HepG2 (cell line): ENCODE data around the gene RAD54L2. TPM values are rescaled to one million over a fixed set of nuclear protein-coding genes. Genes with fewer than 3 reads are reported as not detected.
A peak's percentile ranks its signal among the peaks of the same experiment; 100 is the strongest.

Source experiments
- AGO2 ChIP-seq: fragments of 200-400 bp; formaldehyde crosslinking; optimal IDR thresholded peaks from 2 replicates; pipeline ENCODE3; 2017; ENCODE audit warnings: mild to moderate bottlenecking, low read depth, low read length, moderate library complexity
- ASH2L ChIP-seq: fragments of 300-600, 200-600 bp; sonication (generic); IDR thresholded peaks from 2 replicates; pipeline ENCODE4 v1.7.0; 2017; ENCODE audit warnings: low read depth, mild to moderate bottlenecking, moderate library complexity, mixed read lengths, low read length; ENCODE audit not compliant: insufficient read length
- BRF2 ChIP-seq: sonication (generic); formaldehyde crosslinking; IDR thresholded peaks from 2 replicates; pipeline ENCODE4 v1.8.1; 2022; ENCODE audit warnings: mild to moderate bottlenecking, missing genetic modification reagents
- CENPT ChIP-seq: sonication (generic); formaldehyde crosslinking; IDR thresholded peaks from 2 replicates; pipeline ENCODE4 v1.8.0; 2022; ENCODE audit warnings: low read depth, mild to moderate bottlenecking, moderate library complexity, missing genetic modification reagents
- ELF1 ChIP-seq: sonication (generic); formaldehyde crosslinking; IDR thresholded peaks from 2 replicates; pipeline ENCODE4 v1.4.0; 2020; ENCODE audit warnings: missing genetic modification reagents
- HOXA7 ChIP-seq: sonication (generic); formaldehyde crosslinking; IDR thresholded peaks from 2 replicates; pipeline ENCODE4 v1.8.1; 2022; ENCODE audit warnings: mild to moderate bottlenecking, missing genetic modification reagents, moderate library complexity
- KAT2B ChIP-seq: fragments of 150-350 bp; IDR thresholded peaks from 2 replicates; pipeline ENCODE4 v1.6.1; 2014; ENCODE audit warnings: low read depth, low read length, borderline replicate concordance
- KDM2A ChIP-seq: sonication (generic); formaldehyde crosslinking; IDR thresholded peaks from 2 replicates; pipeline ENCODE4 v1.4.0; 2020; ENCODE audit warnings: low read depth, missing genetic modification reagents, borderline replicate concordance
- LBX2 ChIP-seq: sonication (generic); formaldehyde crosslinking; IDR thresholded peaks from 2 replicates; pipeline ENCODE4 v1.5.0; 2020; ENCODE audit warnings: missing genetic modification reagents, mild to moderate bottlenecking, borderline replicate concordance
- NKX3-1 ChIP-seq: sonication (generic); formaldehyde crosslinking; IDR thresholded peaks from 2 replicates; pipeline ENCODE4 v1.5.0; 2020; ENCODE audit warnings: missing genetic modification reagents
- RBFOX2 ChIP-seq: fragments of 200-400 bp; formaldehyde crosslinking; IDR thresholded peaks from 2 replicates; pipeline ENCODE4 v1.6.1; 2017; ENCODE audit warnings: low read depth, mild to moderate bottlenecking, low read length
- REL ChIP-seq: sonication (generic); formaldehyde crosslinking; conservative IDR thresholded peaks from 2 replicates; pipeline ENCODE4 v1.8.0; 2022; ENCODE audit warnings: mild to moderate bottlenecking, missing genetic modification reagents, moderate library complexity
- RXRA ChIP-seq: sonication (generic); formaldehyde crosslinking; IDR thresholded peaks from 2 replicates; pipeline ENCODE4 v1.5.1; 2020; ENCODE audit warnings: missing genetic modification reagents
- SATB2 ChIP-seq: sonication (generic); formaldehyde crosslinking; IDR thresholded peaks from 2 replicates; pipeline ENCODE4 v1.5.0; 2020; ENCODE audit warnings: missing genetic modification reagents
- SIN3A ChIP-seq: IDR thresholded peaks from 2 replicates; pipeline ENCODE4 v1.6.1; 2011; ENCODE audit warnings: low read depth, mild to moderate bottlenecking, control low read depth, low read length, borderline replicate concordance
- SP2 ChIP-seq: sonication (generic); formaldehyde crosslinking; IDR thresholded peaks from 2 replicates; pipeline ENCODE4 v1.5.1; 2020; ENCODE audit warnings: mild to moderate bottlenecking, missing genetic modification reagents
- SSRP1 ChIP-seq: IDR thresholded peaks from 2 replicates; pipeline ENCODE4 v1.6.1; 2016; ENCODE audit warnings: control low read depth
- SYNCRIP ChIP-seq: fragments of 200-400 bp; formaldehyde crosslinking; IDR thresholded peaks from 2 replicates; pipeline ENCODE4 v1.6.1; 2018; ENCODE audit warnings: mild to moderate bottlenecking, low read depth, low read length; ENCODE audit not compliant: insufficient read depth
- TRIM22 ChIP-seq: fragments of 450-650 bp; IDR thresholded peaks from 2 replicates; pipeline ENCODE4 v1.6.1; 2017
- U2AF1 ChIP-seq: fragments of 200-400 bp; formaldehyde crosslinking; optimal IDR thresholded peaks from 2 replicates; pipeline ENCODE3; 2017; ENCODE audit warnings: mild to moderate bottlenecking, low read depth, low read length
- WIZ ChIP-seq: sonication (generic); formaldehyde crosslinking; IDR thresholded peaks from 2 replicates; pipeline ENCODE4 v1.5.1; 2020; ENCODE audit warnings: mild to moderate bottlenecking, missing genetic modification reagents
- ZBTB38 ChIP-seq: sonication (generic); formaldehyde crosslinking; IDR thresholded peaks from 2 replicates; pipeline ENCODE4 v1.5.1; 2020; ENCODE audit warnings: mild to moderate bottlenecking, missing genetic modification reagents
- ZBTB7A ChIP-seq: sonication (generic); formaldehyde crosslinking; IDR thresholded peaks from 2 replicates; pipeline ENCODE4 v1.8.0; 2022; ENCODE audit warnings: mild to moderate bottlenecking, missing genetic modification reagents
- ZNF564 ChIP-seq: sonication (generic); formaldehyde crosslinking; IDR thresholded peaks from 2 replicates; pipeline ENCODE4 v1.8.1; 2023; ENCODE audit warnings: mild to moderate bottlenecking, missing genetic modification reagents
- ZNF761 ChIP-seq: sonication (generic); formaldehyde crosslinking; conservative IDR thresholded peaks from 2 replicates; pipeline ENCODE4 v1.4.0; 2020; ENCODE audit warnings: mild to moderate bottlenecking, missing genetic modification reagents
- ZNF770 ChIP-seq: sonication (generic); formaldehyde crosslinking; IDR thresholded peaks from 2 replicates; pipeline ENCODE4 v1.5.0; 2020; ENCODE audit warnings: mild to moderate bottlenecking, missing genetic modification reagents
- polyA plus RNA-seq, 8 experiments: library from polyadenylated mRNA; depleted of rRNA in 3 of 8; stranded (reverse) in 7 of 8; unstranded in 1 of 8; fragments of >200 nt; fragmentation: Illumina TruSeq in 4 of 8; extraction: Trizol in 4 of 8; gene quantifications; 2 replicates each; pipeline versions ENCODE4 v1.2.1 to v1.2.3, GENCODE V29; 2011 to 2016; ENCODE audit warnings: low read depth in 4 of 8, missing spikeins in 1 of 8, mixed read lengths in 1 of 8; ENCODE audit not compliant: insufficient read depth in 1 of 8
- total RNA-seq, 5 experiments: library from RNA; depleted of rRNA; stranded (reverse); fragments of >200 nt; fragmentation: Illumina TruSeq; extraction: Trizol; gene quantifications; 2 replicates each; pipeline ENCODE4 v1.2.3, GENCODE V29; 2016; ENCODE audit warnings: low read depth in 1 of 5

Gene RAD54L2
- total and polyA plus RNA-seq, 2 of the 13 experiments (the other 11 are each of a cell fraction or from before 2014, with no cell fraction given): 5.5 to 14.8 TPM

- no peak for TF ChIP-seq ZBTB7A (CRISPR knock-in tag)
- no peak for TF ChIP-seq SSRP1 (CRISPR knock-in tag)
- TF ChIP-seq WIZ: no peak
- no peak for TF ChIP-seq SYNCRIP
- TF ChIP-seq ZNF564: no peak
- TF ChIP-seq ZNF761 (CRISPR knock-in tag): no peak
- peak; percentile 63 for TF ChIP-seq ASH2L
- TF ChIP-seq KAT2B: no peak
- peak; percentile 18; the same call in 1 of the 2 replicates for TF ChIP-seq RBFOX2
- TF ChIP-seq NKX3-1 (CRISPR knock-in tag): no peak
- no peak for TF ChIP-seq ZNF770 (CRISPR knock-in tag)
- no peak for TF ChIP-seq CENPT
- TF ChIP-seq AGO2: peak; percentile 25
- TF ChIP-seq HOXA7: no peak
- no peak for TF ChIP-seq SATB2
- TF ChIP-seq TRIM22: no peak
- peak; percentile 51; the same call in 1 of the 2 replicates for TF ChIP-seq RXRA (CRISPR knock-in tag)
- no peak for TF ChIP-seq U2AF1
- 0 out of 2 replicates have a peak, but pooled peaks have one; percentile 12 for TF ChIP-seq ZBTB38
- TF ChIP-seq BRF2: no peak
- peak; percentile 88; the same call in 1 of the 2 replicates for TF ChIP-seq SIN3A
- TF ChIP-seq REL (CRISPR knock-in tag): 0 out of 2 replicates have a peak, but pooled peaks have one; percentile 67
- TF ChIP-seq ELF1 (CRISPR knock-in tag): peak; percentile 67
- 0 out of 2 replicates have a peak, but pooled peaks have one; percentile 32 for TF ChIP-seq LBX2 (CRISPR knock-in tag)
- 0 out of 2 replicates have a peak, but pooled peaks have one; percentile 20 for TF ChIP-seq SP2 (CRISPR knock-in tag)
- TF ChIP-seq KDM2A (CRISPR knock-in tag): 0 out of 2 replicates have a peak, but pooled peaks have one; percentile 29
Measured at GRCh38 chr3:51498876-51499738, 39.4 kb upstream of the RAD54L2 start (continued).
